BJ (cell line): ENCODE data around the gene TUBGCP2. TPM values are rescaled to one million over a fixed set of nuclear protein-coding genes. Genes with fewer than 3 reads are reported as not detected.

ENCODE experiments used
- CTCF ChIA-PET: fragments of 350-600 bp; formaldehyde crosslinking; extraction: SDS; loops from one replicate; lab custom pipeline; 2021; ENCODE audit warnings: antibody characterized with exemption, inconsistent platforms; lab: Yijun Ruan, JAX
- POLR2A ChIA-PET: fragments of 300-600 bp; sonication (Branson Sonifier 250); formaldehyde crosslinking; extraction: SDS; loops from one replicate; lab custom pipeline; 2021; ENCODE audit warnings: antibody characterized with exemption; lab: Charles Lee
- DNase-seq: peaks from one replicate; pipeline ENCODE4 v3.0.0-alpha.2; 2011; ENCODE audit warnings: low read depth
- H3K27me3 ChIP-seq: 2 replicates; pipeline ENCODE4 v1.6.0; 2011; ENCODE audit warnings: low read length; ENCODE audit not compliant: control insufficient read depth, insufficient read depth
- H3K36me3 ChIP-seq: 2 replicates; pipeline ENCODE4 v1.5.1; 2011; ENCODE audit warnings: low read length; ENCODE audit not compliant: control insufficient read depth, insufficient read depth
- H3K4me3 ChIP-seq: 2 replicates; pipeline ENCODE4 v1.5.1; 2011; ENCODE audit warnings: low read depth, mild to moderate bottlenecking, control low read depth, low read length
- polyA plus RNA-seq: library from polyadenylated mRNA; depleted of rRNA; stranded (reverse); fragments of >200 nt; gene quantifications from 2 replicates; pipeline ENCODE4 v1.2.3, GENCODE V29; 2011
- TF ChIP-seq, protein P1 (sequence below): IDR thresholded peaks from 2 replicates; pipeline ENCODE4 v1.5.1; 2011; ENCODE audit warnings: low read depth, mild to moderate bottlenecking, control low read depth, inconsistent platforms, low read length, moderate library complexity; ENCODE audit not compliant: insufficient read depth

The TUBGCP2 gene
- polyA plus RNA-seq, 1 experiment = 55.8 TPM

DNA sequence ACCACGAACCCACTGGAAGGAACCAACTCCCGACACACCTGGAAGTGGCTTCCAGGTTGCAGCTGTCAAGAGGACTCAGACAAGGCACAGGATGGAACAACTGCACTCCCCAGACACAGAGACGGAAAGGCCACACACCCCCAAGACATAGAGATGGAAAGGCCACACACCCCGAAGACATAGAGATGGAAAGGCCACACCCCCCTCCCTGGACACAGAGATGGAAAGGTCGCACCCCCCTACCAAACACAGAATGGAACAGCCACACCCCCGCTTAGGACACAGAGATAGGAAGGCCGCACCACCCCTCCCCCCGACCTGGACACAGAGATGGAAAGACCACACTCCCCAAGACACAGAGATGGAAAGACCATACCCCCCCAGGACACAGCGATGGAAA, 7.6 kb upstream of the TUBGCP2 start:
- ChIA-PET CTCF (interaction anchor here (1.4 to 2.6 kb wide), 2 partner anchors 8 to 13 kb away, joined by 6 to 20 read pairs; no protein-coding TSS in a partner anchor), POLR2A (no interaction called here)
- TF ChIP-seq, protein P1, sequence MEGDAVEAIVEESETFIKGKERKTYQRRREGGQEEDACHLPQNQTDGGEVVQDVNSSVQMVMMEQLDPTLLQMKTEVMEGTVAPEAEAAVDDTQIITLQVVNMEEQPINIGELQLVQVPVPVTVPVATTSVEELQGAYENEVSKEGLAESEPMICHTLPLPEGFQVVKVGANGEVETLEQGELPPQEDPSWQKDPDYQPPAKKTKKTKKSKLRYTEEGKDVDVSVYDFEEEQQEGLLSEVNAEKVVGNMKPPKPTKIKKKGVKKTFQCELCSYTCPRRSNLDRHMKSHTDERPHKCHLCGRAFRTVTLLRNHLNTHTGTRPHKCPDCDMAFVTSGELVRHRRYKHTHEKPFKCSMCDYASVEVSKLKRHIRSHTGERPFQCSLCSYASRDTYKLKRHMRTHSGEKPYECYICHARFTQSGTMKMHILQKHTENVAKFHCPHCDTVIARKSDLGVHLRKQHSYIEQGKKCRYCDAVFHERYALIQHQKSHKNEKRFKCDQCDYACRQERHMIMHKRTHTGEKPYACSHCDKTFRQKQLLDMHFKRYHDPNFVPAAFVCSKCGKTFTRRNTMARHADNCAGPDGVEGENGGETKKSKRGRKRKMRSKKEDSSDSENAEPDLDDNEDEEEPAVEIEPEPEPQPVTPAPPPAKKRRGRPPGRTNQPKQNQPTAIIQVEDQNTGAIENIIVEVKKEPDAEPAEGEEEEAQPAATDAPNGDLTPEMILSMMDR = no peak
- peaks cover 8% of the 10 kb centered on the region for H3K36me3 ChIP-seq
- H3K4me3 ChIP-seq = no peak overlapping the region
- no peak for DNase-seq
- no peaks in the 10 kb centered on the region; the same call in 1 of the 2 replicates for H3K27me3 ChIP-seq

DNA sequence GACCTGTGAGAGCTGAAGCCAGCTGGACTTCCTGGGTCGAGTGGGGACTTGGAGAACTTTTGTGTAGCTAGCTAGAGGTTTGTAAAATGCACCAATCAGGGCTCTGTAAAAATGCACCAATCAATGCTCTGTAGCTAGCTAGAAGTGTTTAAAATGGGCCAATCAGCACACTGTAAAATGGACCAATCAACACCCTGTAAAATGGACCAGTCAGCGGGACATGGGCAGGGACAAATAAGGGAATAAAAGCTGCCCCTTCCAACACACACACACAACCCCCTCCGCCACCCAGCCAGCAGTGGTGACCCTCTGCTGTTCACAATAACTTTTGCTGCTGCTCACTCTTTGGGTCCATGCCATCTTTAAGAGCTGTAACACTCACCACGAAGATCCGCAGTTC, 7.2 kb upstream of the TUBGCP2 start:
- Histone ChIP-seq H3K27me3 (no peaks in the 10 kb centered on the region; the same call in 1 of the 2 replicates), H3K4me3 (no peak overlapping the region), H3K36me3 (peaks cover 8% of the 10 kb centered on the region)
- TF ChIP-seq, protein P1 = no peak
- ChIA-PET POLR2A (no interaction called here), CTCF (interaction anchor here (1.4 to 2.6 kb wide), 2 partner anchors 9 to 13 kb away, joined by 6 to 20 read pairs; no protein-coding TSS in a partner anchor)
- DNase-seq = no peak

DNA sequence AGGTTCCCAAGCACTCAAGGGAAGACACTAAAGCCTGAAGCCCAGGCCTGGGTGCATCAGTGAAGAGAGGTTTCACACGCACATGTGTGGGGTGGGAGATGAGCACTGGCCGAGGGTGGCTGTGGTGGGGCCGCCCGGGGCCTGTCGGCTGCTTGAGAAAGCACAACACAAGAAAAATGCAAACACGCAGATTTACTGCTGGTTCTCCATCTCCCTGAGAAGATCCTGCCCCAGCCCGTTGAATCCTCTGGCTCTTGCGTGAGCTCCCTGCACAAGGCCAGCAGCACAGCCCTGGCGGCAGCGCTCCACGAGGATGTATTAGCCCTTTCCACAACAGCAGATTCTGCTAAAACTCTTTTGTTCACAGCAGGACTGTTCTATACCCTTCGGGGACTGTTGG, 6.2 kb upstream of the TUBGCP2 start:
- TF ChIP-seq, protein P1 = no peak
- no peak for DNase-seq
- ChIA-PET CTCF (interaction anchor here (1.4 to 2.6 kb wide), 3 partner anchors 10 to 58 kb away, joined by 6 to 20 read pairs (median 8); no protein-coding TSS in a partner anchor), POLR2A (no interaction called here)
- Histone ChIP-seq H3K27me3 (no peaks in the 10 kb centered on the region), H3K36me3 (peaks cover 15% of the 10 kb centered on the region), H3K4me3 (no peak overlapping the region)

DNA sequence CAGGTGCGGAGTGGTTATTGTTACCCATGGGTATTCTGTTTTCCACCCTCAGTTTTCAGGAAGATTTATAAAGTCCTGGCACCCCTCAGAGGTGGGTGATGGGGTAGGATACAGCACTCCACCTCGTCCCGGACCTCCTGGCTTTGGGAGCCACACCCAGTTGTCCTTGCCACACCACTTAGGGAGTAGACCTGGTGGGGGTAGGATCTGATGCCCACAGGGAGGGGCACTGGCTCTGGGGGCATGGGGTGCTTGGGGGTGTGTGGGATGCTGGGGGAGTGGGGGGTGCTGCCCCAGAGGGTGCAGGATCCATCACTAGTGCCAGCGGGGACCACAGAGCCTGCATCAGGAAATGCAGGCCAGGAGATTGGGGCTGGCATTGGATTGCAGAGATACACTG, 4.5 kb upstream of the TUBGCP2 start:
- no peak for DNase-seq
- H3K36me3 ChIP-seq = peaks cover 19% of the 10 kb centered on the region
- TF ChIP-seq, protein P1 = no peak
- no peak overlapping the region for H3K4me3 ChIP-seq
- POLR2A ChIA-PET = no interaction called here
- no peaks in the 10 kb centered on the region for H3K27me3 ChIP-seq
- CTCF ChIA-PET = interaction anchor here (1.0 to 1.8 kb wide), 2 partner anchors 46 to 56 kb away, joined by 3 to 8 read pairs; no protein-coding TSS in a partner anchor

DNA sequence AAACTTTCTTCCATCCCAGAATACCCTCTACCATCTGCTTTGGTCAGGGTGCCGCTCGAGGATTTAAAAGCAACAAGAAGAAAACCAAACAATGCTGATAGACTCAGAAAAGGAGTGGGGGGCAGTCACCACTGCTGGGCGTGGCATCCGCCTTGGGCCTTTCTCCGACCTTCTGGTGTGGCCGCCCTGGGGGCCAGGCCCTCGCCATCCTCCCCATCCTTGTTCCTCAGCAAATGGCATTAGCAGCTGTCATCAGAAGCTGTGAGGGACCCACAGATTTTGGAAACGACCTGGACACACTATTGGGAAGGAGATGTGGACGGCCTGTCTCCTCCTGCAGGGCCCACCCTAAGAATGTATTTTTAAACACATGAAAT, 4.1 kb upstream of the TUBGCP2 start:
- TF ChIP-seq, protein P1 = no peak
- CTCF ChIA-PET = no interaction called here
- H3K27me3 ChIP-seq = no peaks in the 10 kb centered on the region
- peaks cover 19% of the 10 kb centered on the region for H3K36me3 ChIP-seq
- no peak overlapping the region for H3K4me3 ChIP-seq
- no peak for DNase-seq
- POLR2A ChIA-PET = no interaction called here
